ENCODE data around the gene IGF2R.

IGF2R gene

GRCh38 chr6:159934181-159934580 is 34.7 kb upstream of the IGF2R start:
- no peak overlapping the region for H3K4me2 ChIP-seq (ENCODE audit: insufficient read depth, low read length)
- H3K9me3 ChIP-seq (ENCODE audit: insufficient read depth, low read length, severe bottlenecking) = no peaks in the 10 kb centered on the region
- H3K4me3 ChIP-seq (ENCODE audit: low read depth in 1 of 2, low read length in 2 of 2) = no peak overlapping the region
- H3K79me2 ChIP-seq (ENCODE audit: insufficient read depth, low read length) = no peaks in the 10 kb centered on the region
- DNase-seq (no peak), ATAC-seq (ENCODE audit: insufficient read depth, low read depth) (no peak)
- no peak overlapping the region for H3K27ac ChIP-seq (ENCODE audit: low read length)
- H3K9ac ChIP-seq (ENCODE audit: low read depth, low read length) = no peak overlapping the region
- H3K4me1 ChIP-seq (ENCODE audit: insufficient read depth, low read length) = no peaks in the 10 kb centered on the region
- no peak overlapping the region for H2AFZ ChIP-seq (ENCODE audit: low read depth, low read length)
- no peaks in the 10 kb centered on the region for H4K20me1 ChIP-seq (ENCODE audit: insufficient read depth, low read length)
- no peaks in the 10 kb centered on the region for H3K27me3 ChIP-seq (ENCODE audit: insufficient read depth, low read length, poor library complexity)
- H3K36me3 ChIP-seq (ENCODE audit: insufficient read depth, low read length) = no peaks in the 10 kb centered on the region
- no peak for TF ChIP-seq CTCF (IDR thresholded peaks at IDR 0.05; ENCODE audit: borderline replicate concordance, extremely low read depth, low read length, poor library complexity, severe bottlenecking)
- TF ChIP-seq EZH2 (IDR thresholded peaks at IDR 0.05; ENCODE audit: borderline replicate concordance, low read depth, low read length, severe bottlenecking) = no peak

- no peak for ATAC-seq (ENCODE audit: insufficient read depth, low read depth)
- Histone ChIP-seq H4K20me1 (ENCODE audit: insufficient read depth, low read length) (no peaks in the 10 kb centered on the region), H3K27ac (ENCODE audit: low read length) (no peak overlapping the region), H3K79me2 (ENCODE audit: insufficient read depth, low read length) (no peaks in the 10 kb centered on the region), H3K4me3 (ENCODE audit: low read depth in 1 of 2, low read length in 2 of 2) (no peak overlapping the region), H2AFZ (ENCODE audit: low read depth, low read length) (no peak overlapping the region), H3K9me3 (ENCODE audit: insufficient read depth, low read length, severe bottlenecking) (no peaks in the 10 kb centered on the region), H3K4me2 (ENCODE audit: insufficient read depth, low read length) (no peak overlapping the region), H3K27me3 (ENCODE audit: insufficient read depth, low read length, poor library complexity) (no peaks in the 10 kb centered on the region), H3K36me3 (ENCODE audit: insufficient read depth, low read length) (no peaks in the 10 kb centered on the region), H3K9ac (ENCODE audit: low read depth, low read length) (no peak overlapping the region), H3K4me1 (ENCODE audit: insufficient read depth, low read length) (no peaks in the 10 kb centered on the region)
- no peak for DNase-seq
- TF ChIP-seq EZH2 (IDR thresholded peaks at IDR 0.05; ENCODE audit: borderline replicate concordance, low read depth, low read length, severe bottlenecking) = no peak
- TF ChIP-seq CTCF (IDR thresholded peaks at IDR 0.05; ENCODE audit: borderline replicate concordance, extremely low read depth, low read length, poor library complexity, severe bottlenecking) = no peak
These were observed 33.8 kb upstream of the IGF2R start for GRCh38 chr6:159935065-159935464.

GRCh38 chr6:159935633-159936032 is 33.2 kb upstream of the IGF2R start:
- Histone ChIP-seq H3K4me1 (ENCODE audit: insufficient read depth, low read length) (no peaks in the 10 kb centered on the region), H3K79me2 (ENCODE audit: insufficient read depth, low read length) (no peaks in the 10 kb centered on the region), H3K9ac (ENCODE audit: low read depth, low read length) (no peak overlapping the region), H3K27me3 (ENCODE audit: insufficient read depth, low read length, poor library complexity) (no peaks in the 10 kb centered on the region), H3K27ac (ENCODE audit: low read length) (no peak overlapping the region), H3K9me3 (ENCODE audit: insufficient read depth, low read length, severe bottlenecking) (no peaks in the 10 kb centered on the region), H4K20me1 (ENCODE audit: insufficient read depth, low read length) (no peaks in the 10 kb centered on the region), H3K36me3 (ENCODE audit: insufficient read depth, low read length) (no peaks in the 10 kb centered on the region), H2AFZ (ENCODE audit: low read depth, low read length) (no peak overlapping the region), H3K4me2 (ENCODE audit: insufficient read depth, low read length) (no peak overlapping the region), H3K4me3 (ENCODE audit: low read depth in 1 of 2, low read length in 2 of 2) (no peak overlapping the region)
- no peak for TF ChIP-seq EZH2 (IDR thresholded peaks at IDR 0.05; ENCODE audit: borderline replicate concordance, low read depth, low read length, severe bottlenecking)
- DNase-seq (no peak), ATAC-seq (ENCODE audit: insufficient read depth, low read depth) (no peak)

GRCh38 chr6:159939591-159940016 is 29.3 kb upstream of the IGF2R start:
- Histone ChIP-seq H3K4me2 (ENCODE audit: insufficient read depth, low read length) (no peak overlapping the region), H3K27ac (ENCODE audit: low read length) (no peak overlapping the region), H3K9me3 (ENCODE audit: insufficient read depth, low read length, severe bottlenecking) (peaks cover 6% of the 10 kb centered on the region), H3K79me2 (ENCODE audit: insufficient read depth, low read length) (no peaks in the 10 kb centered on the region), H3K27me3 (ENCODE audit: insufficient read depth, low read length, poor library complexity) (no peaks in the 10 kb centered on the region), H2AFZ (ENCODE audit: low read depth, low read length) (no peak overlapping the region), H3K4me1 (ENCODE audit: insufficient read depth, low read length) (no peaks in the 10 kb centered on the region), H4K20me1 (ENCODE audit: insufficient read depth, low read length) (no peaks in the 10 kb centered on the region), H3K4me3 (ENCODE audit: low read depth in 1 of 2, low read length in 2 of 2) (no peak overlapping the region), H3K36me3 (ENCODE audit: insufficient read depth, low read length) (no peaks in the 10 kb centered on the region), H3K9ac (ENCODE audit: low read depth, low read length) (no peak overlapping the region)
- no peak for TF ChIP-seq EZH2 (IDR thresholded peaks at IDR 0.05; ENCODE audit: borderline replicate concordance, low read depth, low read length, severe bottlenecking)
- TF ChIP-seq CTCF (IDR thresholded peaks at IDR 0.05; ENCODE audit: borderline replicate concordance, extremely low read depth, low read length, poor library complexity, severe bottlenecking) = no peak
- no peak for ATAC-seq (ENCODE audit: insufficient read depth, low read depth)
- DNase-seq = no peak
